Measurements from ENCODE around the gene PLPP1.
"Not testable (repeated sequence)": the region's sequence is repeated elsewhere in the genome, so short reads cannot be mapped to it uniquely, and the experiment has no call there.

The PLPP1 gene

GRCh38 chr5:55546947-55547346 lies 12.2 kb upstream of the PLPP1 start:
- no peak for DNase-seq (ENCODE audit: low read depth in 2 of 2)

DNA sequence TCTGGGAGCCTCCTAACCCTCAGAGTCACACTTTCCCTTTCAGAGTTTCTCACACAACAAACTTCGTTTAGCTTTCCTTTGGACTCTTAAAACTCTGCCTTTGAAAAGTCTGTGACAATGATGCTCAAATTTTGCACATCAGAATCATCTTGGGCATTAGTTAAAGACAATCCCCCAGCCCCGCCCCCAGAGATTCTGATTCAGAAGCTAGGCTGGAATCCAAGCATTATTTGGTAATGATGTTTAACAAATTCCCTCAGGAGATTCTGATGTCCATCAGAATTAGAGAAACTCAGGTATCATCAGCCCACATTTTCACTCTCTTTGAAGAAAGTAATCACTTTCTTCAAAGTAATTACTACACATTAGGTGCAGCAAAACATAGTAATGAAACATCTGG lies 9.6 kb upstream of the PLPP1 start:
- no peak for DNase-seq (ENCODE audit: low read depth in 2 of 2)

DNA sequence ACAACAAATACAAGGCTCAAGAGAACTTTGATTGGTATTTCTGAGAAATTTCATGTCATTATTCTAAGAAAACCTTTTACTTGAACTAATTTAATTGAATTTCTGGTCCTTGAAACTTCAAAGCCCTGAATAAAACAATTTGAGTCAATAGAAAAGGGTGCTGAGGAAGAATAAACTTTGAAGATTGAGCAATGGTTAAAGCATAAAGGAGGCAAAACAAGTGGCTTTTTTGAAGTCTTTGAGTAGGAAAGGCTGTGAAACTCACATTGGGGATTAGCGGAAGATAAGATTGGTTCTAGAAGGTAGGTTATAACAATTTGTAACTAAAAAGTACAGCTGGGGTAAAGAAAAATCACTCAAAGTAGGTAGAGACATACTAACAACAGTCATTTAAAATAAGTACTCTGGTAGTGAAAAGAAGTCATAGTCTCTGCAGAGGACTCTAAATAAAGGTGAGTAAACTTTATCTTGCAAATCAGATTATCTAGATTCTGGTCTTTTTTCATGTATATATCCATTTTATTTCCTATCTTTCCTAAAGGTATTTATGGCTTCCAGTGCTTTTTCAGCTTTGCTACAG lies 6.4 kb upstream of the PLPP1 start:
- no peak for DNase-seq (ENCODE audit: low read depth in 2 of 2)

GRCh38 chr5:55540525-55540924 lies 5.8 kb upstream of the PLPP1 start:
- DNase-seq (ENCODE audit: low read depth in 2 of 2): no peak

- DNase-seq (ENCODE audit: low read depth in 2 of 2): no peak
Observed at GRCh38 chr5:55540024-55540423, 5.3 kb upstream of the PLPP1 start.

GRCh38 chr5:55538661-55539060 lies 3.9 kb upstream of the PLPP1 start:
- no peak for DNase-seq (ENCODE audit: low read depth in 2 of 2)

- not testable (repeated sequence) for DNase-seq (ENCODE audit: low read depth in 2 of 2)
Observed at GRCh38 chr5:55537315-55537714, 2.6 kb upstream of the PLPP1 start.

DNA sequence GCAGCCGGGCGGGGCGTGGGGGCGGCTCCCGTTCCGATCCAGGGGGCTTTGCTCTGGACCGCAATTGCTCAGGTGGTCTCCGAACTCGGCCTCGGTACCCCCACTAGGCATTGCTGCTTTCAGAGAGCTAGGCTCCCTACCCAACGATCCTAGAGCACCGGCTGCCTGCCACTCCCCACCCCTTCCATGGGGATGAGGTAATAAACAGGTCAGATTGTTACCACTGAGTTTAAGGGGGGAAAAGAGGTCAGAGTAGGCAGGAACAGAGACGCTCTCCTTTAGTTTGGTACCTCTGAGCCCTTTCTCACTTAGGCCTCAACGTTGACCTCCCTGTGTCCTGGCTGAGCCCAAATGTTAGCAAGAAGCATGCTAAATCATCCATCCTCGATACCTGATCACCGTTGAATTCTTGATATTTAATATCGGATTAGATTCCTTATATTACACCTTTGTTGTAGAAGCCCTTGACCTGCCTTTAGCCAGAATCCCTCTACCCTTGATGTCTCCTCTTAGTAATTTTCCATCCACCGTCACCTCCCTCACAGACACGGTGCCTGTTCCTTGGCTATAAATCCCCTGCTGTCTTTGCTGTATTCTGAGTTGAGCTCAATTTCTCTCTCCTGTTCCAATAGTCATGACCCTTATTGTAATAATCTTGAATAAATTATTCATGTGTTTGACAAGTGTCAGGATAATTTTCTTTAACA lies 588 bp upstream of the PLPP1 start:
- no peak for DNase-seq (ENCODE audit: low read depth in 2 of 2)

GRCh38 chr5:55533521-55534435 lies 986 bp downstream of the PLPP1 start:
- no peak for DNase-seq (ENCODE audit: low read depth in 2 of 2)

DNA sequence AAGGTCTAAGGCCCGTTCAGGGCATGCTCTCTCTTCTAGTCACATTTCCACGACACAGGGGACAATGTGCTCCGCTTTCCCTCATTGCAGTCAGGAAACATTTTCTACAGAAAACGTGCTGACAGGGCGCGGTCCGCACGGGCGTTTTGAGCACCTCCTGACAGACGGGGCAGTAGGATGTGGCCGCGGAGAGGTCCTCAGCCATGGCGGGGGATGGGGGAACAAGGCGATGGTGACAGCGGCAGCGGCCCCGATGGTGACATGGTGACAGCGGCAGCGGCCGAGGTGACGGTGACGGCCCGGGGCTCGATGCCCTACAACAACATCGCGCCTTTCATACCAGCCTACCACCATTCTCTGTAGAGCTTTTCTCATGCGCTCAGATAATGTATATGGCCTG lies 4.1 kb downstream of the PLPP1 start:
- no peak for DNase-seq (ENCODE audit: low read depth in 2 of 2)

DNA sequence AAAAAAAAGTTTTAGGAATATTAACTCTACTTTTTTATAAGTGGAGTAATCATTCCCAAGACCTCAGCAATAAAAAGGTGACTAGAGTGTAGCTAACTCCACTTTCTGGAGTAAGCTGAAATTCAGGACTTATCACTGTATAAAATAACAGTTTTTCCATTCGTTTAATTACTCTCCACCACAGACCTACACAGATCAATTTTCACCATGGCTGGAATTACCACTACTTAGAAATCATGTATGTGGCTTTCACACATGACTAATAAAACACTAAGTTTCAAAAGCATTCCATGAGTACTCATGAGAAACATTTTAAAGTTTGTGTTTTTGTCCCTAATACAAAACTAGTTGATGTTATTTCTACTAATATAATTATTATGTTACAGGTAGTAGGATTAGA lies 9.9 kb downstream of the PLPP1 start:
- no peak for DNase-seq (ENCODE audit: low read depth in 2 of 2)

DNA sequence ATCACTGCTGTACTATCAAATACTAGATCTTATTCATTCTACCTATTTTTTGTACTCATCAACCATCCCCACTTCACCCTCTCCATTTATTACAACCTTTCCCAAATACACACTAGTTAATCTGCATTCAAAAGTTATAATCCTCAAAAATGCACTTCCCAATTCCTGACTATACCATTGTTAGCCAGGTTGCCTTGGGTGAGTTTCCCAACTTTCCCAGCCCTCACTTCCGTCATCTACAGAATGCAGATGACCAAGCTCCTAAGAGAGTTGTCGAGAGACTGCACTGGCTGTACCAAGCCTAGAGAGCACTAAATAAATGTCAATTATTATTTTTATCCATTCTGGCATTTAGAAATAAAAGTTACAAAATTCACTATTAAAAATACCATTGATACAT lies 11.5 kb downstream of the PLPP1 start:
- DNase-seq (ENCODE audit: low read depth in 2 of 2): no peak

DNA sequence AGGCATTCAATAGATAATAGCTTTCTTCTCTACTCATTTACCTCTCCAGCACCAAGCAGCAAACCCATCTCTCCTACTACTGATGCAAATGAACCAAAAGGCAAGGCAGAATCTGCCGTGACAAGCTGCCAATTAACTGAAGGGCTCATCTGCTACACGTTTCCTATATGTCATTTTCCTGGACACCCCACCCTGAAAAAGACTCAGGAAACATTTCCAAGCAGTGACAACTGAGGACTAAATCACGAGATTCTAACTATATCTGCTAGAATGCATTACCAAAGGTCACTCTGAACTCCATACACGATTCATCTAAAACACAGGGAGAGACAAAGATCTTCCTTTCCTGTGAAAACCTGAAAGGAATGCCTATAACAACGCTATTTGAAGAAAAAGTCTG lies 12.9 kb downstream of the PLPP1 start:
- DNase-seq (ENCODE audit: low read depth in 2 of 2): no peak

GRCh38 chr5:55520117-55520839 lies 14.5 kb downstream of the PLPP1 start:
- DNase-seq (ENCODE audit: low read depth in 2 of 2): no peak

DNA sequence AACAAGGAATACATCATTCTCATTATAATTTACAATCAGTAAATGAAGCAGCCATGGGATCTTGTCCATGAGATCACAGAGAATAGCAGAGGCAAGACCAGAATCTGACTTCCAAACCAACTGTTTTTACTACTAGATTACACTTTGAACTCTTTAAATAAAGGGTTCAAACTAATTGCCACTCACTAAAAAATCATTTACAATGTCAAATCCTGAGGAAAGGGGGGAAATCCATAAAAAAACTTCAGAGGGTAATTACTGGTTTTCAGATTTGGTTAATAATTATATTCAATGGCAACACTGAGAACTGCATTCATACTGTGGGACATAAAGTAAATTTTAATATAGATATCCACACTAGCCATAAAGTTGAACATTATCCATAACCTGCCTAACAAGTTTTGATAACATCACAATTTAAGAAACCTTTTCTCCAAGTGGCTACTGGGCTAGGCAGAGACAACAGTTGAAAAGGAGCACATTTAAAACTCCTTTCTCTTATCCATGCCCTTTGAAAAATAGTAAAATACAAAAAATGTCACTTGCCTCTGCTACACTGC lies 15.9 kb downstream of the PLPP1 start:
- no peak for DNase-seq (ENCODE audit: low read depth in 2 of 2)

- DNase-seq (ENCODE audit: low read depth in 2 of 2): no peak
Observed at GRCh38 chr5:55517804-55518203, 17.0 kb downstream of the PLPP1 start.

GRCh38 chr5:55511010-55511409 lies 23.8 kb downstream of the PLPP1 start:
- DNase-seq (ENCODE audit: low read depth in 2 of 2): no peak

- no peak for DNase-seq (ENCODE audit: low read depth in 2 of 2)
Observed at GRCh38 chr5:55510523-55510880, 24.3 kb downstream of the PLPP1 start.

DNA sequence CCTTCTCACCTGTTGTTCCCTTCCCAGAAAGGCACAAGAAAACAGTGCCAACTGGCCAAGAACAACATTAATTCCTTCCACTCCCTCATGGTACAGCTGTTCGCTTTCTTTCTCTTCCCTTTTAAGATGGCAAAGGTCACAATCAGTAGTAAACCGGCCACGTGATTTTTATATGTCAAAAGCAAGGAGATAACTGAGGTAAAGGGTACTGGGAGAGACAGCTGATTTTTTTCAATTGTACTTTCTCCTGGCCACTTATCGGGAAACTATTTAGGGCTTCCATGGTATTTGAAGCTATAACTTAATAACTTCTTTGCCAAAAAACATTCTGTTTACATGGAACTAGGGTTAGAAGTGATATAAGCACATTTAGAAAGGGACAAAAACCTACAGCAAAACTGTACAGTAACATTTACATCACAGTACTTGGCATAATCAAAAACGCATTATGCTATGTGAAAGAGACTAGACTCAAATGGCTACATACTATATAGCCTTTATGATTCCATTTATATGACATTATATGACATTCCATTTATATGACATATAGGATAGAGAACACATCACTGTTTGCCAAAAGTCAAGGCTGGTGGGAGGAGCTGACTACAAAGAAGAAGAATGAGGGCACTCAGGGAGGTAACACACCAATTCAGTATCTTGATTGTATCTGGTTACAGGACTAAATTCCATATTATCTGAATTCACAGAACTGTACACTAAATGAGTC lies 24.8 kb downstream of the PLPP1 start:
- no peak for DNase-seq (ENCODE audit: low read depth in 2 of 2)

DNA sequence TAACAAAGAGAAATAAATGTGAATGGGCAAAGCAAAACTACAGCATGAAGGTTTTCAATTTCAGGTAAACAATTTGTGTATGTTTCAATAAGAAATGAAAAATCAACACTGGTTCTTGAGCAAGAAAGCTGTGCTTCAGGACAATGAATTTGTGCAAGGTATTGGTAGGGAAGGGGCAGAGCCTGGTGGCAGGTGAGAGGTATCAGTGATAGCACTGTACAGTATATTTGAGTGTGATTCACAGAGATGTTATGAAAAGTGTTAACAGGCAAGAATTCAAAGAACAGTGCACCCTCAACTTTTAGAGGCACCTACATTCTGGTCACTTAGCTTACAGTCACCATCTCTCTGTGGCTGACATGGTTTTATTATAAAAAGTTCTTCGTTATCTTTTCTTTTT lies 25.7 kb downstream of the PLPP1 start:
- no peak for DNase-seq (ENCODE audit: low read depth in 2 of 2)

GRCh38 chr5:55507574-55507973 lies 27.2 kb downstream of the PLPP1 start:
- no peak for DNase-seq (ENCODE audit: low read depth in 2 of 2)

All from stimulated activated CD8-positive, alpha-beta memory T cell treated with anti-CD3 and anti-CD28 coated beads, Interleukin-2, amount 100 ng/mL, for 48 hours (primary cell).